Fibroblast of lung (primary cell): ENCODE results near the gene EDA.

Source experiments
- EZH2 ChIP-seq: IDR thresholded peaks from 2 replicates; pipeline ENCODE4 v1.5.1; 2012; ENCODE audit warnings: low read length, control low read depth, mild to moderate bottlenecking; ENCODE audit errors: missing control alignments
- TF ChIP-seq, protein P1 (sequence below), 2 donors: IDR thresholded peaks in 1 of 2; conservative IDR thresholded peaks in 1 of 2; 1 replicate in 1 of 2; 2 replicates in 1 of 2; pipeline ENCODE4 v1.5.1; 2011 to 2012; ENCODE audit warnings: low read length in 2 of 2, control low read depth in 1 of 2, inconsistent platforms in 1 of 2, low read depth in 1 of 2, mild to moderate bottlenecking in 1 of 2

- TF ChIP-seq, protein P1, sequence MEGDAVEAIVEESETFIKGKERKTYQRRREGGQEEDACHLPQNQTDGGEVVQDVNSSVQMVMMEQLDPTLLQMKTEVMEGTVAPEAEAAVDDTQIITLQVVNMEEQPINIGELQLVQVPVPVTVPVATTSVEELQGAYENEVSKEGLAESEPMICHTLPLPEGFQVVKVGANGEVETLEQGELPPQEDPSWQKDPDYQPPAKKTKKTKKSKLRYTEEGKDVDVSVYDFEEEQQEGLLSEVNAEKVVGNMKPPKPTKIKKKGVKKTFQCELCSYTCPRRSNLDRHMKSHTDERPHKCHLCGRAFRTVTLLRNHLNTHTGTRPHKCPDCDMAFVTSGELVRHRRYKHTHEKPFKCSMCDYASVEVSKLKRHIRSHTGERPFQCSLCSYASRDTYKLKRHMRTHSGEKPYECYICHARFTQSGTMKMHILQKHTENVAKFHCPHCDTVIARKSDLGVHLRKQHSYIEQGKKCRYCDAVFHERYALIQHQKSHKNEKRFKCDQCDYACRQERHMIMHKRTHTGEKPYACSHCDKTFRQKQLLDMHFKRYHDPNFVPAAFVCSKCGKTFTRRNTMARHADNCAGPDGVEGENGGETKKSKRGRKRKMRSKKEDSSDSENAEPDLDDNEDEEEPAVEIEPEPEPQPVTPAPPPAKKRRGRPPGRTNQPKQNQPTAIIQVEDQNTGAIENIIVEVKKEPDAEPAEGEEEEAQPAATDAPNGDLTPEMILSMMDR (conservative IDR thresholded peaks at IDR 0.05 in 1 of 2, IDR thresholded peaks at IDR 0.05 in 1 of 2; ENCODE audit: low read depth in 1 of 2, low read length in 2 of 2), result no peak
- TF ChIP-seq EZH2, result no peak
Observed at GRCh38 chrX:69630147-69630546, 14.2 kb downstream of the EDA start.
